H9 (cell line): ENCODE measurements around the gene ZNF451. TPM values are rescaled to one million over a fixed set of nuclear protein-coding genes. Genes with fewer than 3 reads are reported as not detected.

Source experiments
- DNase-seq: peaks from one replicate; pipeline ENCODE4 v3.0.0-alpha.2; 2017
- H2AFZ ChIP-seq: one replicate; pipeline ENCODE4 v1.6.1; 2013; ENCODE audit warnings: mild to moderate bottlenecking, low read length, control low read depth, moderate library complexity
- H2AK5ac ChIP-seq: 2 replicates; pipeline ENCODE4 v1.6.1; 2013; ENCODE audit warnings: low read length, control low read depth, mixed read lengths; ENCODE audit not compliant: insufficient read length
- H2BK120ac ChIP-seq: one replicate; pipeline ENCODE4 v1.6.1; 2013; ENCODE audit warnings: low read depth, mild to moderate bottlenecking, low read length, control low read depth, inconsistent platforms; ENCODE audit not compliant: poor library complexity, severe bottlenecking
- H2BK12ac ChIP-seq: 2 replicates; pipeline ENCODE4 v1.6.1; 2013; ENCODE audit warnings: low read length, control low read depth, mixed read lengths, low read depth; ENCODE audit not compliant: insufficient read length
- H2BK15ac ChIP-seq: 2 replicates; pipeline ENCODE4 v1.6.1; 2013; ENCODE audit warnings: low read depth, low read length, control low read depth
- H2BK20ac ChIP-seq: one replicate; pipeline ENCODE4 v1.6.1; 2013; ENCODE audit warnings: low read depth, mild to moderate bottlenecking, low read length, control low read depth, inconsistent platforms; ENCODE audit not compliant: poor library complexity, severe bottlenecking
- H2BK5ac ChIP-seq: 2 replicates; pipeline ENCODE4 v1.6.1; 2013; ENCODE audit warnings: low read length, control low read depth, mixed read lengths; ENCODE audit not compliant: insufficient read length
- H3K14ac ChIP-seq: 2 replicates; pipeline ENCODE4 v1.6.1; 2013; ENCODE audit warnings: low read length, control low read depth; ENCODE audit not compliant: insufficient read depth
- H3K18ac ChIP-seq: 2 replicates; pipeline ENCODE4 v1.6.1; 2013; ENCODE audit warnings: low read depth, mild to moderate bottlenecking, mixed read lengths, low read length, control low read depth; ENCODE audit not compliant: insufficient read length
- H3K23ac ChIP-seq: 2 replicates; pipeline ENCODE4 v1.6.1; 2013; ENCODE audit warnings: low read length, control low read depth, mixed read lengths, low read depth; ENCODE audit not compliant: insufficient read length
- H3K23me2 ChIP-seq: 2 replicates; pipeline ENCODE4 v1.6.1; 2013; ENCODE audit warnings: low read depth, mild to moderate bottlenecking, mixed read lengths, low read length, control low read depth; ENCODE audit not compliant: insufficient read length, poor library complexity, severe bottlenecking
- H3K27ac ChIP-seq: 2 replicates; pipeline ENCODE4 v1.5.1; 2013; ENCODE audit warnings: low read length, control low read depth, mixed read lengths, low read depth; ENCODE audit not compliant: insufficient read length
- H3K27me3 ChIP-seq: 2 replicates; pipeline ENCODE4 v1.6.1; 2013; ENCODE audit warnings: low read length, control low read depth, inconsistent platforms; ENCODE audit not compliant: insufficient read depth
- H3K4ac ChIP-seq: 2 replicates; pipeline ENCODE4 v1.6.1; 2013; ENCODE audit warnings: low read depth, mild to moderate bottlenecking, control low read depth, inconsistent platforms, low read length, moderate library complexity
- H3K4me1 ChIP-seq: 2 replicates; pipeline ENCODE4 v1.6.1; 2013; ENCODE audit warnings: low read length, control low read depth, inconsistent platforms; ENCODE audit not compliant: insufficient read depth
- H3K4me2 ChIP-seq: 2 replicates; pipeline ENCODE4 v1.6.1; 2013; ENCODE audit warnings: low read length, control low read depth, mixed read lengths; ENCODE audit not compliant: insufficient read length, insufficient read depth
- H3K56ac ChIP-seq: 2 replicates; pipeline ENCODE4 v1.6.1; 2013; ENCODE audit warnings: low read depth, mild to moderate bottlenecking, mixed read lengths, low read length, control low read depth; ENCODE audit not compliant: insufficient read length
- H3K79me1 ChIP-seq: 2 replicates; pipeline ENCODE4 v1.6.1; 2013; ENCODE audit warnings: low read depth, mild to moderate bottlenecking, moderate library complexity, low read length, control low read depth, inconsistent platforms; ENCODE audit not compliant: insufficient read depth, poor library complexity, severe bottlenecking
- H3K79me2 ChIP-seq: 2 replicates; pipeline ENCODE4 v1.6.1; 2013; ENCODE audit warnings: low read length, control low read depth, inconsistent platforms; ENCODE audit not compliant: insufficient read depth
- H3K9ac ChIP-seq: 2 replicates; pipeline ENCODE4 v1.6.1; 2013; ENCODE audit warnings: low read length, control low read depth, mixed read lengths; ENCODE audit not compliant: insufficient read length; ENCODE audit errors: extremely low read depth
- H3K9me3 ChIP-seq: one replicate; pipeline ENCODE4 v1.6.1; 2013; ENCODE audit warnings: low read depth, low read length, inconsistent platforms; ENCODE audit not compliant: control insufficient read depth
- H3T11ph ChIP-seq: one replicate; pipeline ENCODE4 v1.6.1; 2013; ENCODE audit warnings: mild to moderate bottlenecking, low read length, control low read depth, inconsistent platforms
- H4K20me1 ChIP-seq: one replicate; pipeline ENCODE4 v1.6.1; 2013; ENCODE audit not compliant: control insufficient read depth, insufficient read length, insufficient read depth
- H4K5ac ChIP-seq: 2 replicates; pipeline ENCODE4 v1.6.1; 2013; ENCODE audit warnings: low read depth, mild to moderate bottlenecking, mixed read lengths, low read length, control low read depth; ENCODE audit not compliant: insufficient read length
- H4K8ac ChIP-seq: replicated peaks from 2 replicates; pipeline ENCODE4 v1.6.1; 2013; ENCODE audit warnings: low read length, control low read depth, mixed read lengths, low read depth; ENCODE audit not compliant: insufficient read length
- H4K91ac ChIP-seq: 2 replicates; pipeline ENCODE4 v1.6.1; 2013; ENCODE audit warnings: low read depth, mild to moderate bottlenecking, moderate library complexity, mixed read lengths, low read length, control low read depth; ENCODE audit not compliant: insufficient read length
- H3K27ac Mint-ChIP-seq, 3 experiments: 2 replicates in 2 of 3; 3 replicates in 1 of 3; pipeline ENCODE4 v1.8.0; 2020 to 2021; ENCODE audit warnings: mixed read lengths in 3 of 3, mild to moderate bottlenecking in 1 of 3, moderate library complexity in 1 of 3
- H3K27me3 Mint-ChIP-seq: 2 replicates; pipeline ENCODE4 v1.8.0; 2021; ENCODE audit warnings: low read depth, mild to moderate bottlenecking, moderate library complexity, mixed read lengths
- H3K36me3 Mint-ChIP-seq, 3 experiments: 2 replicates in 2 of 3; 3 replicates in 1 of 3; pipeline ENCODE4 v1.8.0; 2020 to 2021; ENCODE audit warnings: low read depth in 3 of 3, mixed read lengths in 3 of 3; ENCODE audit not compliant: insufficient read depth in 1 of 3
- H3K4me1 Mint-ChIP-seq, 2 experiments: 2 replicates each; pipeline ENCODE4 v1.8.0; 2020; ENCODE audit warnings: mixed read lengths in 2 of 2
- H3K4me3 Mint-ChIP-seq, 2 experiments: 2 replicates in 1 of 2; 3 replicates in 1 of 2; pipeline ENCODE4 v1.8.0; 2020 to 2021; ENCODE audit warnings: mild to moderate bottlenecking in 2 of 2, mixed read lengths in 2 of 2, moderate library complexity in 1 of 2
- H3K9me3 Mint-ChIP-seq, 2 experiments: 2 replicates in 1 of 2; 3 replicates in 1 of 2; pipeline ENCODE4 v1.8.0; 2020; ENCODE audit warnings: mild to moderate bottlenecking in 2 of 2, mixed read lengths in 2 of 2, moderate library complexity in 1 of 2
- WGBS: extraction: QIAGEN DNeasy Blood & Tissue Kit; methylation state at CpG from one replicate; pipeline ENCODE4 v1.1.7; 2013; ENCODE audit warnings: missing lambda C conversion rate, low lambda C conversion rate, mixed read lengths; ENCODE audit not compliant: insufficient read length; ENCODE audit errors: extremely low coverage; 5-methylcytosine and 5-hydroxymethylcytosine counted together
- total RNA-seq: library from RNA; stranded (reverse); gene quantifications from 2 replicates; pipeline ENCODE4 v1.2.1, GENCODE V29; 2021
- TF ChIP-seq, protein P1 (sequence below): fragments of 200-600 bp; sonication (generic); conservative IDR thresholded peaks from 3 replicates; pipeline ENCODE4 v1.8.0; 2021; ENCODE audit warnings: antibody characterized with exemption, mild to moderate bottlenecking

Gene ZNF451
- total RNA-seq, 1 experiment from 2014 or later: 71.2 TPM

DNA sequence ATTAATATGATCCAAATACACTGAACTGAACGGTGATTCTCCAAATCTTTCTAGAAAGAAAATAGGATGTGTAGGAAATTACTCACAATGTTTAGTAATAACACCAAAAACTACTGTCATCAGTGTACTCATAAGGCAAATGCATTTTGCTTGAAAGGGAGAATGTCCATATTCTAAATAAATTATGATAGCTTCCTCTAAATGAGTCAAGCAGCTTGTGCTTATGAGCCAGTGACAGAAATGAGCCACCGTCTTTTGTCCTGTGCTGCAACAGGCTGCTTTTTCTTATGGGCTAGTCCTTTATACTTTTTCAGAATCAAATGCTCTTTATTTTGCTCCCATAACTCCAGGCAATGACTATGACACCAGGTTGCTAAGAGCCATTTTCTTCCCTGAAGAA lies 4.5 kb upstream of the ZNF451 start:
- Histone ChIP-seq H2BK12ac (no peak overlapping the region), H3K27ac (no peak overlapping the region), H3K23me2 (peaks cover 3% of the 10 kb centered on the region), H3K79me2 (no peaks in the 10 kb centered on the region), H2BK120ac (no peak overlapping the region), H2AK5ac (no peak overlapping the region), H3T11ph (no peak overlapping the region), H2BK15ac (no peak overlapping the region), H4K91ac (no peak overlapping the region), H3K56ac (no peak overlapping the region), H3K79me1 (no peaks in the 10 kb centered on the region), H3K4me2 (no peak overlapping the region), H3K9ac (no peak overlapping the region), H2BK20ac (no peak overlapping the region), H3K27me3 (no peaks in the 10 kb centered on the region), H2BK5ac (no peak overlapping the region), H3K4ac (no peak overlapping the region), H3K23ac (no peak overlapping the region), H2AFZ (no peak overlapping the region), H4K20me1 (no peaks in the 10 kb centered on the region), H4K5ac (no peak overlapping the region), H4K8ac (no peak overlapping the region), H3K14ac (no peak overlapping the region), H3K18ac (no peak overlapping the region), H3K9me3 (no peaks in the 10 kb centered on the region), H3K4me1 (no peaks in the 10 kb centered on the region)
- no peaks in the 10 kb centered on the region for H3K9me3 Mint-ChIP-seq
- H3K4me1 Mint-ChIP-seq: peaks cover 25 to 27% of the 10 kb centered on the region in 2 experiments
- TF ChIP-seq, protein P1, sequence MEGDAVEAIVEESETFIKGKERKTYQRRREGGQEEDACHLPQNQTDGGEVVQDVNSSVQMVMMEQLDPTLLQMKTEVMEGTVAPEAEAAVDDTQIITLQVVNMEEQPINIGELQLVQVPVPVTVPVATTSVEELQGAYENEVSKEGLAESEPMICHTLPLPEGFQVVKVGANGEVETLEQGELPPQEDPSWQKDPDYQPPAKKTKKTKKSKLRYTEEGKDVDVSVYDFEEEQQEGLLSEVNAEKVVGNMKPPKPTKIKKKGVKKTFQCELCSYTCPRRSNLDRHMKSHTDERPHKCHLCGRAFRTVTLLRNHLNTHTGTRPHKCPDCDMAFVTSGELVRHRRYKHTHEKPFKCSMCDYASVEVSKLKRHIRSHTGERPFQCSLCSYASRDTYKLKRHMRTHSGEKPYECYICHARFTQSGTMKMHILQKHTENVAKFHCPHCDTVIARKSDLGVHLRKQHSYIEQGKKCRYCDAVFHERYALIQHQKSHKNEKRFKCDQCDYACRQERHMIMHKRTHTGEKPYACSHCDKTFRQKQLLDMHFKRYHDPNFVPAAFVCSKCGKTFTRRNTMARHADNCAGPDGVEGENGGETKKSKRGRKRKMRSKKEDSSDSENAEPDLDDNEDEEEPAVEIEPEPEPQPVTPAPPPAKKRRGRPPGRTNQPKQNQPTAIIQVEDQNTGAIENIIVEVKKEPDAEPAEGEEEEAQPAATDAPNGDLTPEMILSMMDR: no peak
- no CpG with 5 or more reads among the region's 2 CpGs for WGBS
- no peak overlapping the region for H3K27ac Mint-ChIP-seq
- no peak overlapping the region for H3K4me3 Mint-ChIP-seq
- H3K27me3 Mint-ChIP-seq: no peaks in the 10 kb centered on the region
- H3K36me3 Mint-ChIP-seq: no peaks in the 10 kb centered on the region
- DNase-seq: no peak
